ENCODE results near the gene MFAP4.

The MFAP4 gene

GRCh38 chr17:19384723-19385391 lies 2.1 kb downstream of the MFAP4 start:
- DNase-seq, result no peak

- DNase-seq, result no peak
Measured at GRCh38 chr17:19383681-19384470, 3.1 kb downstream of the MFAP4 start.

- no peak for DNase-seq
Measured at GRCh38 chr17:19382531-19383444, 4.2 kb downstream of the MFAP4 start.

GRCh38 chr17:19381741-19382444 lies 5.1 kb downstream of the MFAP4 start:
- no peak for DNase-seq

GRCh38 chr17:19381361-19381740 lies 5.6 kb downstream of the MFAP4 start:
- DNase-seq, result no peak

- DNase-seq, result no peak
Measured at GRCh38 chr17:19380481-19381301, 6.3 kb downstream of the MFAP4 start.

GRCh38 chr17:19379361-19380065 lies 7.5 kb downstream of the MFAP4 start:
- no peak for DNase-seq

- no peak for DNase-seq
Measured at GRCh38 chr17:19378416-19379360, 8.3 kb downstream of the MFAP4 start, which contains the start of gene MAPK7. TSS of gene MAPK7 (plus strand) at chr17:19378498. CDS start at chr17:19378901, 403 bp downstream.

GRCh38 chr17:19377602-19378415 lies 9.2 kb downstream of the MFAP4 start:
- DNase-seq, result peak; percentile 87

- no peak for DNase-seq
Measured at GRCh38 chr17:19376811-19377210, 10.2 kb downstream of the MFAP4 start.

- DNase-seq, result no peak
Measured at GRCh38 chr17:19375732-19376131, 11.3 kb downstream of the MFAP4 start.

- DNase-seq, result no peak
Measured at GRCh38 chr17:19374136-19374535, 12.9 kb downstream of the MFAP4 start.

- no peak for DNase-seq
Measured at GRCh38 chr17:19372866-19373504, 14.0 kb downstream of the MFAP4 start.

- no peak for DNase-seq
Measured at GRCh38 chr17:19372439-19372838, 14.6 kb downstream of the MFAP4 start.

GRCh38 chr17:19372011-19372370 lies 15.0 kb downstream of the MFAP4 start:
- DNase-seq, result no peak

- DNase-seq, result no peak
Measured at GRCh38 chr17:19371259-19372010, 15.6 kb downstream of the MFAP4 start.

- DNase-seq, result no peak
Measured at GRCh38 chr17:19370493-19370960, 16.5 kb downstream of the MFAP4 start.
